ENCODE data around the gene QKI. TPM values are rescaled to one million over a fixed set of nuclear protein-coding genes. Genes with fewer than 3 reads are reported as not detected.

QKI gene
- total RNA-seq, 3 donors from 2014 or later (not counting 1 experiment from before 2014, with no cell fraction given) = 148 to 174 (median 166) TPM

DNA sequence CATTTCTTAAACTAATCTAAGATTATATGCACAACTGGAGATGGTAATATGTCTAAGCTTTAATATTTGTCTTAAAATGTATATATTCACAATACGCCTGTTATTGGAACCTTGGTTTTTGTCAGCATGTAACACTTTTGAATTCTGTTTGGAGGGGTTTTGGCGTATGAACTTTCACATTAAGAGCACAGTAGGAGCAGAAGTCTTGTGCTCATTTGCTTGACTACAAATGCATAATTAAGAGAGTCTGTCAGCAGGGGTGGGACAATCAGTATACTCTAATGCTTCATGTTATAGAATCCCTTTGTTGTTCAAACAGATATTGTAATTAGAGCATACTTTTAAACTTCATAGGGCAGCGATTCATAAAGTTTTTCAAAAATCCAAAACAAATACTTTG, 112.8 kb downstream of the QKI start:
- no peaks in the 10 kb centered on the region for H3K36me3 ChIP-seq (ENCODE audit: control insufficient read depth, insufficient read depth, low read length)
- DNase-seq (no peak), ATAC-seq (no peak)
- no peaks in the 10 kb centered on the region for H3K4me1 ChIP-seq (ENCODE audit: control insufficient read depth, insufficient read depth, low read length)
- TF ChIP-seq, protein P1, sequence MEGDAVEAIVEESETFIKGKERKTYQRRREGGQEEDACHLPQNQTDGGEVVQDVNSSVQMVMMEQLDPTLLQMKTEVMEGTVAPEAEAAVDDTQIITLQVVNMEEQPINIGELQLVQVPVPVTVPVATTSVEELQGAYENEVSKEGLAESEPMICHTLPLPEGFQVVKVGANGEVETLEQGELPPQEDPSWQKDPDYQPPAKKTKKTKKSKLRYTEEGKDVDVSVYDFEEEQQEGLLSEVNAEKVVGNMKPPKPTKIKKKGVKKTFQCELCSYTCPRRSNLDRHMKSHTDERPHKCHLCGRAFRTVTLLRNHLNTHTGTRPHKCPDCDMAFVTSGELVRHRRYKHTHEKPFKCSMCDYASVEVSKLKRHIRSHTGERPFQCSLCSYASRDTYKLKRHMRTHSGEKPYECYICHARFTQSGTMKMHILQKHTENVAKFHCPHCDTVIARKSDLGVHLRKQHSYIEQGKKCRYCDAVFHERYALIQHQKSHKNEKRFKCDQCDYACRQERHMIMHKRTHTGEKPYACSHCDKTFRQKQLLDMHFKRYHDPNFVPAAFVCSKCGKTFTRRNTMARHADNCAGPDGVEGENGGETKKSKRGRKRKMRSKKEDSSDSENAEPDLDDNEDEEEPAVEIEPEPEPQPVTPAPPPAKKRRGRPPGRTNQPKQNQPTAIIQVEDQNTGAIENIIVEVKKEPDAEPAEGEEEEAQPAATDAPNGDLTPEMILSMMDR (IDR thresholded peaks at IDR 0.05) = no peak
- H3K9me3 ChIP-seq (ENCODE audit: control insufficient read depth, insufficient read depth, low read length) = no peaks in the 10 kb centered on the region
- Mint-ChIP-seq H3K36me3 (no peaks in the 10 kb centered on the region), H3K27ac (no peak overlapping the region), H3K9me3 (no peaks in the 10 kb centered on the region), H3K4me1 (peaks cover 59 to 63% of the 10 kb centered on the region in 2 donors), H3K27me3 (ENCODE audit: low read depth in 2 of 2) (no peaks in the 10 kb centered on the region), H3K4me3 (no peak overlapping the region)
- 80% methylated on average over 1 of the region's 3 CpGs for whole genome bisulfite sequencing (ENCODE audit: insufficient coverage)
- intact Hi-C loops (cut with micrococcal nuclease) = no loop called here
- H3K27me3 ChIP-seq (ENCODE audit: control insufficient read depth, insufficient read depth, low read length) = no peaks in the 10 kb centered on the region
- H3K4me3 ChIP-seq (ENCODE audit: low read length) = no peak overlapping the region
- H3K27ac ChIP-seq (ENCODE audit: low read length) = no peak overlapping the region

DNA sequence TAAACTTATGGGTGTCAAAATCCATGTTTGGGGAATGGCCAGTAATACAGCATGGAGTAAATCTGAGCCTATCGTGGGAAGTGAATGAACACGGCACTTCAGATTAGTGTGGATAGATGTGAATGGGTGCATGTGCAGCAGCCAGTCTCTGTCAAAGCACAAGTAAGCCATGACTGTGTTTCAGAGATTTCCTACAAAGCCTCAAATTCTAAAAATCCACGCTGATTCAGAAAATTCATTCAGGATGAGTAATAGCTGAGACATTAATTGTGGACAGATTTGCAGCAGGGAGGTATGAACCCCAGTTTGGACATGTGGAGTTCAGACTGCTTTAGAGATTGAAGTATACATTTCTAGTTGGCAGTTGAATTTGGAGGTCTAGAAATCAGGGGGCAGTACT, 115.1 kb downstream of the QKI start:
- peaks cover 54 to 55% of the 10 kb centered on the region in 2 donors for H3K4me1 Mint-ChIP-seq
- no peaks in the 10 kb centered on the region for H3K9me3 ChIP-seq (ENCODE audit: control insufficient read depth, insufficient read depth, low read length)
- no peak overlapping the region for H3K27ac ChIP-seq (ENCODE audit: low read length)
- intact Hi-C loops (cut with micrococcal nuclease) = no loop called here
- no peaks in the 10 kb centered on the region for H3K36me3 Mint-ChIP-seq
- no peaks in the 10 kb centered on the region for H3K27me3 Mint-ChIP-seq (ENCODE audit: low read depth in 2 of 2)
- no peak overlapping the region for H3K4me3 Mint-ChIP-seq
- peaks cover 3% of the 10 kb centered on the region for H3K4me1 ChIP-seq (ENCODE audit: control insufficient read depth, insufficient read depth, low read length)
- no peak overlapping the region for H3K4me3 ChIP-seq (ENCODE audit: low read length)
- H3K36me3 ChIP-seq (ENCODE audit: control insufficient read depth, insufficient read depth, low read length) = no peaks in the 10 kb centered on the region
- H3K27me3 ChIP-seq (ENCODE audit: control insufficient read depth, insufficient read depth, low read length) = no peaks in the 10 kb centered on the region
- 94% methylated on average over 3 of the region's 3 CpGs for WGBS (ENCODE audit: insufficient coverage)
- no peak overlapping the region for H3K27ac Mint-ChIP-seq
- H3K9me3 Mint-ChIP-seq = no peaks in the 10 kb centered on the region
- DNase-seq = no peak
- TF ChIP-seq, protein P1 (IDR thresholded peaks at IDR 0.05) = no peak
- no peak for ATAC-seq

DNA sequence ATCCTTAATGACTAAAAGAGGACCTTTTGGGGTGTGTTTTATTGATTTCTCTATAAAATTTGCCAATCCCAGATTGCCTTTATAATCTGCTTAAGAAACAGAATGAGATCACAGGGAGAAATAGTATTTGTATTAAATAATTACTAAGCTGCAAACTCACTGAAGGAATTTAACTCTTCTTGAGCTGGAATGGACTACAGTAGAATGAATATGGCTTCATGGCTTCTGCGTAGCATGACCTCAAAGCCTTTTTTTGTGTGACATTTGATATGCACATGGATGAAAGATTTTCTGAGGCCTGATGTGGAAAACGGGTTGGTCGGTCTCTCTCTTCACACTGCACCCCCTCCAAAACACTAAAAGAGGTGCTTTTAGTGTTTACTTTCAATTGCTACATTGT, 115.9 kb downstream of the QKI start:
- intact Hi-C loops (cut with micrococcal nuclease) = no loop called here
- Mint-ChIP-seq H3K4me3 (no peak overlapping the region), H3K9me3 (no peaks in the 10 kb centered on the region), H3K27ac (no peak overlapping the region), H3K36me3 (no peaks in the 10 kb centered on the region), H3K27me3 (ENCODE audit: low read depth in 2 of 2) (no peaks in the 10 kb centered on the region), H3K4me1 (peaks cover 54 to 57% of the 10 kb centered on the region in 2 donors)
- no peak overlapping the region for H3K4me3 ChIP-seq (ENCODE audit: low read length)
- no peaks in the 10 kb centered on the region for H3K9me3 ChIP-seq (ENCODE audit: control insufficient read depth, insufficient read depth, low read length)
- TF ChIP-seq, protein P1 (IDR thresholded peaks at IDR 0.05) = no peak
- WGBS (ENCODE audit: insufficient coverage) = 100% methylated on average over 1 of the region's 3 CpGs
- ATAC-seq = no peak
- peaks cover 3% of the 10 kb centered on the region for H3K4me1 ChIP-seq (ENCODE audit: control insufficient read depth, insufficient read depth, low read length)
- H3K27ac ChIP-seq (ENCODE audit: low read length) = no peak overlapping the region
- H3K27me3 ChIP-seq (ENCODE audit: control insufficient read depth, insufficient read depth, low read length) = no peaks in the 10 kb centered on the region
- peaks cover 4% of the 10 kb centered on the region for H3K36me3 ChIP-seq (ENCODE audit: control insufficient read depth, insufficient read depth, low read length)
- no peak for DNase-seq

GRCh38 chr6:163531122-163531521, 116.6 kb downstream of the QKI start:
- H3K36me3 ChIP-seq (ENCODE audit: control insufficient read depth, insufficient read depth, low read length) = peaks cover 5% of the 10 kb centered on the region
- no peak overlapping the region for H3K27ac Mint-ChIP-seq
- WGBS (ENCODE audit: insufficient coverage) = 91% methylated on average over 2 of the region's 2 CpGs
- no peaks in the 10 kb centered on the region for H3K9me3 Mint-ChIP-seq
- H3K9me3 ChIP-seq (ENCODE audit: control insufficient read depth, insufficient read depth, low read length) = no peaks in the 10 kb centered on the region
- no peak overlapping the region for H3K4me3 Mint-ChIP-seq
- TF ChIP-seq, protein P1 (IDR thresholded peaks at IDR 0.05) = no peak
- H3K4me1 ChIP-seq (ENCODE audit: control insufficient read depth, insufficient read depth, low read length) = peaks cover 3% of the 10 kb centered on the region
- ATAC-seq = no peak
- DNase-seq = no peak
- intact Hi-C loops (cut with micrococcal nuclease) = no loop called here
- H3K36me3 Mint-ChIP-seq = no peaks in the 10 kb centered on the region
- H3K4me3 ChIP-seq (ENCODE audit: low read length) = no peak overlapping the region
- no peaks in the 10 kb centered on the region for H3K27me3 Mint-ChIP-seq (ENCODE audit: low read depth in 2 of 2)
- H3K27me3 ChIP-seq (ENCODE audit: control insufficient read depth, insufficient read depth, low read length) = no peaks in the 10 kb centered on the region
- H3K27ac ChIP-seq (ENCODE audit: low read length) = no peak overlapping the region
- peaks cover 48 to 52% of the 10 kb centered on the region in 2 donors for H3K4me1 Mint-ChIP-seq

Data from natural killer cell (primary cell).